Ishikawa (cell line): ENCODE results near the gene LNPEP.

Experiments used
- CEBPB ChIP-seq: IDR thresholded peaks from 2 replicates; pipeline ENCODE4 v1.6.1; 2012
- CREB1 ChIP-seq: IDR thresholded peaks from 2 replicates; pipeline ENCODE4 v1.6.1; 2012; ENCODE audit warnings: low read depth
- EGR1 ChIP-seq: IDR thresholded peaks from 2 replicates; pipeline ENCODE4 v1.6.1; 2012
- EP300 ChIP-seq: IDR thresholded peaks from 2 replicates; pipeline ENCODE4 v1.6.1; 2012; ENCODE audit warnings: borderline replicate concordance
- FOXM1 ChIP-seq: IDR thresholded peaks from 2 replicates; pipeline ENCODE4 v1.6.1; 2012; ENCODE audit warnings: low read depth, borderline replicate concordance
- MAX ChIP-seq: IDR thresholded peaks from 2 replicates; pipeline ENCODE4 v1.6.1; 2012
- NFIC ChIP-seq: IDR thresholded peaks from 2 replicates; pipeline ENCODE4 v1.6.1; 2012
- RAD21 ChIP-seq: IDR thresholded peaks from 2 replicates; pipeline ENCODE4 v1.6.1; 2012; ENCODE audit warnings: low read depth
- REST ChIP-seq: IDR thresholded peaks from 2 replicates; pipeline ENCODE4 v1.6.1; 2012; ENCODE audit warnings: low read depth, mild to moderate bottlenecking
- TAF1 ChIP-seq: IDR thresholded peaks from 2 replicates; pipeline ENCODE4 v1.6.1; 2012; ENCODE audit warnings: low read depth, mild to moderate bottlenecking
- TEAD4 ChIP-seq: IDR thresholded peaks from 2 replicates; pipeline ENCODE4 v1.6.1; 2012
- YY1 ChIP-seq: IDR thresholded peaks from 2 replicates; pipeline ENCODE4 v1.6.1; 2012; ENCODE audit warnings: low read depth
- ZBTB7A ChIP-seq: IDR thresholded peaks from 2 replicates; pipeline ENCODE4 v1.6.1; 2012; ENCODE audit warnings: low read depth

GRCh38 chr5:96942911-96943310 is 7.0 kb downstream of the LNPEP start:
- TF ChIP-seq CEBPB: no peak
- TF ChIP-seq EP300: no peak
- no peak for TF ChIP-seq YY1
- TF ChIP-seq REST: no peak
- TF ChIP-seq EGR1: no peak
- TF ChIP-seq TAF1: no peak
- no peak for TF ChIP-seq ZBTB7A
- TF ChIP-seq FOXM1: no peak
- no peak for TF ChIP-seq RAD21
- no peak for TF ChIP-seq NFIC
- TF ChIP-seq CREB1: no peak
- no peak for TF ChIP-seq MAX
- no peak for TF ChIP-seq TEAD4
